Endothelial cell of umbilical vein (primary cell): ENCODE results near the gene RFLNA. TPM values are rescaled to one million over a fixed set of nuclear protein-coding genes. Genes with fewer than 3 reads are reported as not detected.

Source experiments
- BruUV-seq: library from RNA; stranded (reverse); fragments of 400-500 nt; replicated peaks from 2 replicates; lab custom pipeline; 2021; lab: Mats Ljungman, UMichigan
- CTCF ChIA-PET: fragments of 300-600, 350-600 bp; sonication (Branson Sonifier 250); formaldehyde crosslinking; loops from one replicate; lab custom pipeline; 2021; ENCODE audit warnings: antibody characterized with exemption, inconsistent platforms; lab: Charles Lee
- POLR2A ChIA-PET: fragments of 300-600, 350-600 bp; sonication (Branson Sonifier 250); formaldehyde crosslinking; loops from one replicate; lab custom pipeline; 2021; ENCODE audit warnings: antibody characterized with exemption, inconsistent platforms; lab: Charles Lee
- DNase-seq: peaks from one replicate; pipeline ENCODE4 v3.0.0-alpha.2; 2011; ENCODE audit warnings: low read depth, low spot score
- FAIRE-seq: peaks from 2 replicates; lab custom pipeline; 2011; peaks lifted over from hg19 to GRCh38; lab: Jason Lieb, UNC
- H2AFZ ChIP-seq: 2 replicates; pipeline ENCODE4 v1.6.0; 2012; ENCODE audit warnings: low read depth, low read length, control low read depth, inconsistent platforms
- H3K27ac ChIP-seq: 2 replicates; pipeline ENCODE4 v1.5.1; 2011; ENCODE audit warnings: low read depth, mild to moderate bottlenecking, control low read depth, low read length, moderate library complexity; ENCODE audit not compliant: insufficient read depth
- H3K27me3 ChIP-seq, 2 experiments: 2 replicates each; pipeline versions ENCODE4 v1.6.0 to v1.6.1; 2011; ENCODE audit warnings: low read length in 2 of 2, mixed read lengths in 1 of 2; ENCODE audit not compliant: control insufficient read depth in 2 of 2, insufficient read depth in 2 of 2
- H3K36me3 ChIP-seq, 2 experiments: 2 replicates in 1 of 2; 3 replicates in 1 of 2; pipeline ENCODE4 v1.5.1; 2011; ENCODE audit warnings: low read length in 2 of 2, mild to moderate bottlenecking in 1 of 2, moderate library complexity in 1 of 2; ENCODE audit not compliant: control insufficient read depth in 2 of 2, insufficient read depth in 2 of 2; ENCODE audit errors: extremely low read depth in 1 of 2
- H3K4me1 ChIP-seq: 3 replicates; pipeline ENCODE4 v1.5.1; 2011; ENCODE audit warnings: mild to moderate bottlenecking, low read length; ENCODE audit not compliant: control insufficient read depth, insufficient read depth; ENCODE audit errors: extremely low read depth
- H3K4me2 ChIP-seq: 2 replicates; pipeline ENCODE4 v1.6.1; 2011; ENCODE audit warnings: low read length, control low read depth, mixed read lengths; ENCODE audit not compliant: insufficient read depth
- H3K4me3 ChIP-seq, 3 experiments: fragments of 200-600 bp in 1 of 3; sonication (generic), shearing (Covaris generic) in 1 of 3; replicated peaks in 1 of 3; 2 replicates each; pipeline ENCODE4 v1.5.1; 2011 to 2016; ENCODE audit warnings: control low read depth in 3 of 3, low read length in 3 of 3, mild to moderate bottlenecking in 2 of 3, inconsistent platforms in 1 of 3, low read depth in 1 of 3, moderate library complexity in 1 of 3; ENCODE audit not compliant: insufficient read depth in 1 of 3
- H3K79me2 ChIP-seq: 2 replicates; pipeline ENCODE4 v1.6.0; 2012; ENCODE audit warnings: low read length, inconsistent platforms; ENCODE audit not compliant: control insufficient read depth, insufficient read depth
- H3K9ac ChIP-seq: replicated peaks from 2 replicates; pipeline ENCODE3; 2011; ENCODE audit warnings: low read length, control low read depth; ENCODE audit not compliant: insufficient read depth; ENCODE audit errors: extremely low read depth
- H3K9me1 ChIP-seq: replicated peaks from 3 replicates; pipeline ENCODE4 v1.6.0; 2011; ENCODE audit warnings: mild to moderate bottlenecking, low read length; ENCODE audit not compliant: control insufficient read depth, insufficient read depth; ENCODE audit errors: extremely low read depth
- H3K9me3 ChIP-seq: replicated peaks from 2 replicates; pipeline ENCODE4 v1.5.1; 2012; ENCODE audit warnings: low read length, inconsistent platforms; ENCODE audit not compliant: control insufficient read depth, insufficient read depth
- H4K20me1 ChIP-seq: replicated peaks from 2 replicates; pipeline ENCODE3; 2011; ENCODE audit warnings: mild to moderate bottlenecking, low read length; ENCODE audit not compliant: control insufficient read depth, insufficient read depth; ENCODE audit errors: extremely low read depth
- EZH2 ChIP-seq: IDR thresholded peaks from 2 replicates; pipeline ENCODE4 v1.6.1; 2012; ENCODE audit warnings: borderline replicate concordance, low read depth, mild to moderate bottlenecking, moderate library complexity, low read length, inconsistent platforms; ENCODE audit not compliant: severe bottlenecking
- FOS ChIP-seq: IDR thresholded peaks from 2 replicates; pipeline ENCODE4 v1.6.1; 2011; ENCODE audit warnings: mild to moderate bottlenecking, low read length, moderate library complexity, borderline replicate concordance; ENCODE audit not compliant: insufficient read depth
- GATA2 ChIP-seq: IDR thresholded peaks from 2 replicates; pipeline ENCODE4 v1.7.0; 2011; ENCODE audit warnings: low read depth, mild to moderate bottlenecking, moderate library complexity, mixed read lengths, low read length; ENCODE audit not compliant: insufficient read length, insufficient read depth
- JUN ChIP-seq: IDR thresholded peaks from 2 replicates; pipeline ENCODE4 v1.6.1; 2011; ENCODE audit warnings: borderline replicate concordance, low read depth; ENCODE audit not compliant: insufficient read length, insufficient read depth
- MAX ChIP-seq: IDR thresholded peaks from 2 replicates; pipeline ENCODE4 v1.6.1; 2011; ENCODE audit not compliant: insufficient read depth, insufficient read length
- MYC ChIP-seq: IDR thresholded peaks from one replicate; pipeline ENCODE4 v1.6.1; 2011; ENCODE audit warnings: mild to moderate bottlenecking, low read depth, low read length
- POLR2A ChIP-seq: IDR thresholded peaks from 2 replicates; pipeline ENCODE4 v1.6.1; 2012; ENCODE audit warnings: low read depth, mild to moderate bottlenecking, control low read depth, low read length
- POLR2AphosphoS5 ChIP-seq: IDR thresholded peaks from 2 replicates; pipeline ENCODE4 v1.6.1; 2012; ENCODE audit warnings: low read depth, mild to moderate bottlenecking, control low read depth, low read length, moderate library complexity; ENCODE audit not compliant: insufficient read depth
- dilution Hi-C: fragments of 300-500 bp; cut with MboI; formaldehyde crosslinking; loops from one replicate; pipeline ENCODE4 v1.15.0; 2019; ENCODE audit warnings: low sequenced_read_pairs; ENCODE audit not compliant: extremely low pct_ligation_motif_present
- intact Hi-C: fragments of 100-400 bp; cut with micrococcal nuclease; formaldehyde crosslinking; loops from one replicate; pipeline ENCODE4 v1.10.0; 2022
- polyA plus RNA-seq, 4 experiments: library from polyadenylated mRNA; depleted of rRNA in 3 of 4; stranded (reverse) in 3 of 4; unstranded in 1 of 4; fragments of >200 nt; gene quantifications; 2 replicates each; pipeline versions ENCODE4 v1.2.1 to v1.2.3, GENCODE V29; 2011 to 2012; ENCODE audit warnings: missing spikeins in 1 of 4
- total RNA-seq: library from RNA; stranded (reverse); gene quantifications from 2 replicates; pipeline ENCODE4 v1.2.3, GENCODE V29; 2021
- TF ChIP-seq, protein P1 (sequence below), 2 donors: IDR thresholded peaks; 1 replicate in 1 of 2; 2 replicates in 1 of 2; pipeline ENCODE4 v1.5.1; 2011; ENCODE audit warnings: low read length in 2 of 2, mild to moderate bottlenecking in 2 of 2, moderate library complexity in 2 of 2, control low read depth in 1 of 2, inconsistent platforms in 1 of 2, low read depth in 1 of 2; ENCODE audit not compliant: insufficient read depth in 1 of 2; ENCODE audit errors: extremely low read depth in 1 of 2

Gene RFLNA
- total and polyA plus RNA-seq, 2 donors (not counting 3 experiments of a cell fraction or from before 2014, with no cell fraction given) = 19.7 to 24.5 TPM

DNA sequence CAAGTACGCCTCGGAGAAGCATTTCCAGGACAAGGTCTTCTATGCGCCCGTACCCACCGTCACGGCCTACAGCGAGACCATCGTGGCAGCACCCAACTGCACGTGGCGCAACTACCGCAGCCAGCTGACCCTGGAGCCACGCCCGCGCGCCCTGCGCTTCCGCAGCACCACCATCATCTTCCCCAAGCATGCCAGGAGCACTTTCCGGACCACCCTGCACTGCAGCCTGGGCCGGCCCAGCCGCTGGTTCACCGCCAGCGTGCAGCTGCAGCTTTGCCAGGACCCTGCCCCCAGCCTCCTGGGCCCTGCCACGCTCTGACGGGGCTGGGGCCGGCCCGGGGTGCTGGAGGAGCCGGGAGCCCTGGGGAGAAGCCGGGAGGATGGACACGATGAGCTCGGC lies 19.3 kb downstream of the RFLNA start:
- FAIRE-seq (no peak), DNase-seq (no peak)
- H3K36me3 ChIP-seq = no peaks in the 10 kb centered on the region
- H3K79me2 ChIP-seq = peaks cover 12% of the 10 kb centered on the region
- H3K27ac ChIP-seq = no peak overlapping the region
- no peaks in the 10 kb centered on the region for H4K20me1 ChIP-seq
- H2AFZ ChIP-seq = no peak overlapping the region
- dilution Hi-C loops (no loop called here), intact Hi-C loops (no loop called here)
- no peaks in the 10 kb centered on the region for H3K27me3 ChIP-seq
- no peaks in the 10 kb centered on the region for H3K9me1 ChIP-seq
- no TSS peak for BruUV-seq
- ChIA-PET CTCF (interaction anchor here (4.1 to 8.8 kb wide), 2 partner anchors 260 to 261 kb away, joined by 20 to 169 read pairs; no protein-coding TSS in a partner anchor), POLR2A (no interaction called here)
- no peak overlapping the region for H3K4me2 ChIP-seq
- H3K9ac ChIP-seq = no peak overlapping the region
- H3K4me1 ChIP-seq = no peaks in the 10 kb centered on the region
- no peaks in the 10 kb centered on the region for H3K9me3 ChIP-seq
- TF ChIP-seq MYC (no peak), MAX (no peak), POLR2AphosphoS5 (no peak), FOS (no peak), JUN (no peak), POLR2A (no peak), EZH2 (no peak), GATA2 (no peak)
- TF ChIP-seq, protein P1, sequence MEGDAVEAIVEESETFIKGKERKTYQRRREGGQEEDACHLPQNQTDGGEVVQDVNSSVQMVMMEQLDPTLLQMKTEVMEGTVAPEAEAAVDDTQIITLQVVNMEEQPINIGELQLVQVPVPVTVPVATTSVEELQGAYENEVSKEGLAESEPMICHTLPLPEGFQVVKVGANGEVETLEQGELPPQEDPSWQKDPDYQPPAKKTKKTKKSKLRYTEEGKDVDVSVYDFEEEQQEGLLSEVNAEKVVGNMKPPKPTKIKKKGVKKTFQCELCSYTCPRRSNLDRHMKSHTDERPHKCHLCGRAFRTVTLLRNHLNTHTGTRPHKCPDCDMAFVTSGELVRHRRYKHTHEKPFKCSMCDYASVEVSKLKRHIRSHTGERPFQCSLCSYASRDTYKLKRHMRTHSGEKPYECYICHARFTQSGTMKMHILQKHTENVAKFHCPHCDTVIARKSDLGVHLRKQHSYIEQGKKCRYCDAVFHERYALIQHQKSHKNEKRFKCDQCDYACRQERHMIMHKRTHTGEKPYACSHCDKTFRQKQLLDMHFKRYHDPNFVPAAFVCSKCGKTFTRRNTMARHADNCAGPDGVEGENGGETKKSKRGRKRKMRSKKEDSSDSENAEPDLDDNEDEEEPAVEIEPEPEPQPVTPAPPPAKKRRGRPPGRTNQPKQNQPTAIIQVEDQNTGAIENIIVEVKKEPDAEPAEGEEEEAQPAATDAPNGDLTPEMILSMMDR (IDR thresholded peaks at IDR 0.05; ENCODE audit: extremely low read depth in 1 of 2, insufficient read depth in 1 of 2, low read depth in 1 of 2, low read length in 2 of 2) = no peak
- H3K4me3 ChIP-seq = no peak overlapping the region
